Measurements from ENCODE around the gene NFATC3.

DNA sequence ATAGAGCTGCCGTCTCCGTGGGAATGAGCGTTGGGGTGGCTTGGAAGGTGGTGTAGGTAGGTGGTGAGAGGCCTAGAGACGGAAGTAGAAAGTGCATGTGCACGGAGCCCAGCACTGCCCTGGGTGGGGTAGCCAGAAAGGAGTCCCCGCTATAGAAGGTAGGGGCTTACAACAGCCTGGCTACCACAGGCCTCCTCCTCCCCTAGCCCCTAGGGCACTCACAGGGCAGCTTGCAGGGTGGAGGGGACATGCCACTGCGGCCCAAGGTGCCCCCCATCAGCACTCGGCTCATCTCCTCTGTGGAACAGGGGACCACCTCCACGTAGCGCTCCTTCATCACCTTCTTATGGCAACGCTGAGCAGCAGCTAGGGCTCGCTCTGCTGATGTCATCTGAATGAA is 145.8 kb downstream of the NFATC3 start:
- TF ChIP-seq POLR2A (IDR thresholded peaks at IDR 0.05; ENCODE audit: low read length) (no peak), GATA1 (IDR thresholded peaks at IDR 0.05; ENCODE audit: low read depth, low read length) (no peak)

Data from erythroblast (primary cell).